HL-60 (cell line): ENCODE data around the gene CEP57.
"Not testable (repeated sequence)": the region's sequence is repeated elsewhere in the genome, so short reads cannot be mapped to it uniquely, and the experiment has no call there.

Experiments used
- DNase-seq, 2 experiments: peaks; one replicate each; pipeline ENCODE4 v3.0.0-alpha.2; 2010 to 2020; ENCODE audit warnings: low read depth in 1 of 2, low spot score in 1 of 2
- H3K27ac ChIP-seq: fragments of 250-450 bp; sonication (Bioruptor Pico); replicated peaks from 2 replicates; pipeline ENCODE4 v1.5.1; 2020; ENCODE audit warnings: mild to moderate bottlenecking, moderate library complexity
- H3K27me3 ChIP-seq: fragments of 250-450 bp; sonication (Bioruptor Pico); 2 replicates; pipeline ENCODE4 v1.5.1; 2021; ENCODE audit warnings: mild to moderate bottlenecking, moderate library complexity; ENCODE audit not compliant: insufficient read depth, poor library complexity, severe bottlenecking
- H3K4me3 ChIP-seq: replicated peaks from 2 replicates; pipeline ENCODE4 v1.5.1; 2011; ENCODE audit warnings: mild to moderate bottlenecking, control low read depth, low read length; ENCODE audit not compliant: insufficient read depth
- CTCF ChIP-seq: IDR thresholded peaks from one replicate; pipeline ENCODE4 v1.5.1; 2011; ENCODE audit warnings: low read length, control low read depth, inconsistent platforms; ENCODE audit not compliant: insufficient read depth
- GABPA ChIP-seq: IDR thresholded peaks from 2 replicates; pipeline ENCODE4 v1.6.1; 2012; ENCODE audit warnings: low read depth
- POLR2AphosphoS5 ChIP-seq: IDR thresholded peaks from 2 replicates; pipeline ENCODE4 v1.6.1; 2012; ENCODE audit warnings: low read depth
- REST ChIP-seq: IDR thresholded peaks from 2 replicates; pipeline ENCODE4 v1.6.1; 2012; ENCODE audit warnings: low read depth; ENCODE audit not compliant: insufficient replicate concordance
- SPI1 ChIP-seq: IDR thresholded peaks from 2 replicates; pipeline ENCODE4 v1.6.1; 2012; ENCODE audit warnings: low read depth, mild to moderate bottlenecking, borderline replicate concordance

The CEP57 gene

DNA sequence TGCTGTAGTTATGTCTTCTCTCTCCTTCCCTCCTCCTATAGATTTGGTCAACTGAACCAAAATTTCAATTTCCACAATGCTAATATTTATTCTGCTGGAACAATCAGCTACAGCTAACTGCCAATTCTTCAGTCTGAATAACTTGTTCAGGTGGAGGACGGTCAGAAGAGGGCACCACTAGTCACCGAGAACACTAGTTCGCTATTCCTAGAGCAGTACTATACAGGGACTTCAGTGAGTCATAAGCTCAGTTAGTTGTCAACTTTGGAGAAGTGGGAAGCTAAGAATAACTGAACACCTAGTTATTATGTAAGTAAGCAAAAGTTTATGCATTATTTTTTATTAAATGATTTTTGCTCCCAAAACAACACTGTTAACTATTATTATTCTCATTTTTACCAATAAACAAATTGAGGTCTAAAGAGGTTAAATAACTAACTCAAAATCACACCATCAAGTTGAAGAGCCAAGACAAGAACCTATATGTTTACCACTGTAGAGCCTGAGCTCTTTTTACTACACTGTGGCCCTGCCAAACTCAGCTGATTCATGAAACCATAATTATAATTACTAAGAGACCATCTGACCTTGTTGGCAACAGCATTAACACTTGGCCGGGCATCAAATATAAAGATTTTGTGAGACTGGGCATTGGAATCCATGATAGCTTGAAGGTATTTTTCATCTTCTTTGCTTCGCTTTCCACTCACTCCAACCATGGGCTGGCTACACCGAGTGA is 59.0 kb downstream of the CEP57 start:
- peak; percentile 18 to 63 for DNase-seq
- H3K27me3 ChIP-seq: no peaks in the 10 kb centered on the region
- no peak overlapping the region for H3K4me3 ChIP-seq
- TF ChIP-seq SPI1 (peak; percentile 9; the same call in 1 of the 2 replicates), GABPA (no peak), POLR2AphosphoS5 (no peak)
- H3K27ac ChIP-seq: no peak overlapping the region

GRCh38 chr11:95850137-95850536 is 59.8 kb downstream of the CEP57 start:
- no peaks in the 10 kb centered on the region for H3K27me3 ChIP-seq
- H3K27ac ChIP-seq: no peak overlapping the region
- H3K4me3 ChIP-seq: no peak overlapping the region
- DNase-seq: no peak
- no peak for TF ChIP-seq SPI1
- no peak for TF ChIP-seq REST
- TF ChIP-seq GABPA: no peak
- no peak for TF ChIP-seq CTCF
- TF ChIP-seq POLR2AphosphoS5: no peak

DNA sequence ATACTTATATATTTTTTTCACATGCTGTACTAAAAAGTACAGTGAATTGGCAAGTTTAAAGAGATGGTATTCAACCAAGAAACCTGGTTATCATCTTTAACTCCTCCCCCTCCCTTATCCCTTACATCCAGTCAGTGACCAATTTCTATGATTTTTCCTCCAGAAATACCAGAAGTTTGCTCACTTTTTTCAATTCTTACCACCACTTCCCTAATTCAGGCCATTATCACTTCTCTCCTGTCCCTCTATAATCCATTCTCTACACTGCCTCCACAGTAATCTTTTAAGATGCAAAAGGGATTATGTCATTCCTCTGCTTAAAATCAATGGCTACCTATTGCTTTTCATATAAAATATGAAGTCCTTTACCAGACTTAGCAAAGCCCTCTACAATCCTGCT is 62.8 kb downstream of the CEP57 start:
- Histone ChIP-seq H3K4me3 (no peak overlapping the region), H3K27ac (no peak overlapping the region), H3K27me3 (no peaks in the 10 kb centered on the region)
- TF ChIP-seq POLR2AphosphoS5 (no peak), SPI1 (peak; percentile 51; the same call in 1 of the 2 replicates)
- DNase-seq: no peak

GRCh38 chr11:95853862-95854261 is 63.6 kb downstream of the CEP57 start:
- H3K27me3 ChIP-seq: no peaks in the 10 kb centered on the region
- H3K27ac ChIP-seq: no peak overlapping the region
- no peak overlapping the region for H3K4me3 ChIP-seq
- DNase-seq: no peak
- TF ChIP-seq REST: no peak
- TF ChIP-seq SPI1: no peak
- TF ChIP-seq POLR2AphosphoS5: no peak
- TF ChIP-seq GABPA: no peak
- TF ChIP-seq CTCF: no peak

- not testable (repeated sequence) for H3K27ac ChIP-seq, H3K4me3 ChIP-seq, DNase-seq, H3K27me3 ChIP-seq
These were observed 64.1 kb downstream of the CEP57 start for GRCh38 chr11:95854362-95854761.

DNA sequence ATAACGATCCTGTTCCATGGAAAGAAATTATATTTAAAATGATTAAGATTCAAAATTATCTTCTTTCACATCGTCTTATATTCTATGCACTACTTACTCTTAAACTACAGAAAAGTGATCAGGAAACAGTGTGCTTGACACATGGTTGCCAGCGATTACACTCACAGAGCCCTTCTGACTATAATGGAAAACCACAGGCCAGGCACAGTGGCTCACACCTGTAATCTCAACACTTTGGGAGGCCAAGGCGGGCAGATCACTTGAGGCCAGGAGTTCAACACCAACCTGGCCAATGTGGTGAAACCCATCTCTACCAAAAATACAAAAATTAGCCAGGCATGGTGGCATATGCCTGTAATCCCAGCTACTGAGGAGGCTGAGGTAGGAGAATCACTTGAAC is 69.7 kb downstream of the CEP57 start:
- not testable (repeated sequence) for DNase-seq, H3K27me3 ChIP-seq, H3K27ac ChIP-seq

More for the DNA sequence above, 69.7 kb downstream of the CEP57 start:
- H3K4me3 ChIP-seq: not testable (repeated sequence)
